SK-N-SH (cell line): ENCODE results near the gene FGFRL1. TPM values are rescaled to one million over a fixed set of nuclear protein-coding genes. Genes with fewer than 3 reads are reported as not detected.

Experiments
- CTCF ChIA-PET: fragments of 300-600, 350-600 bp; formaldehyde crosslinking; extraction: SDS; loops from one replicate; lab custom pipeline; 2021; lab: Yijun Ruan, JAX
- POLR2A ChIA-PET: fragments of 350-600 bp; sonication (Branson Sonifier 250); formaldehyde crosslinking; extraction: SDS; loops from one replicate; lab custom pipeline; 2020; ENCODE audit warnings: antibody characterized with exemption, inconsistent platforms; lab: Yijun Ruan, JAX
- DNase-seq: peaks from one replicate; pipeline ENCODE4 v3.0.0; 2012
- H2AFZ ChIP-seq: fragments of 200-600 bp; sonication (generic); 2 replicates; pipeline ENCODE4 v1.8.1; 2016; ENCODE audit warnings: antibody characterized with exemption, mild to moderate bottlenecking, low read depth
- H3F3A ChIP-seq: fragments of 200-600 bp; sonication (generic); replicated peaks from 2 replicates; pipeline ENCODE3; 2016; ENCODE audit warnings: antibody characterized with exemption, mild to moderate bottlenecking; ENCODE audit not compliant: insufficient read depth
- H3K27ac ChIP-seq, 2 experiments: fragments of 200-500 bp in 1 of 2; fragments of 200-600 bp in 1 of 2; sonication (Bioruptor generic) in 1 of 2; sonication (generic), shearing (Covaris generic) in 1 of 2; 2 replicates each; pipeline versions ENCODE4 v1.5.1 to v1.6.1; 2014 to 2016; ENCODE audit warnings: low read depth in 2 of 2, inconsistent platforms in 1 of 2, low read length in 1 of 2, mild to moderate bottlenecking in 1 of 2, mixed read lengths in 1 of 2
- H3K27me3 ChIP-seq: fragments of 200-600 bp; sonication (generic), shearing (Covaris generic); 2 replicates; pipeline ENCODE4 v1.6.1; 2016; ENCODE audit warnings: mixed run types; ENCODE audit not compliant: insufficient read depth
- H3K36me3 ChIP-seq, 2 experiments: fragments of 200-500 bp in 1 of 2; fragments of 200-600 bp in 1 of 2; sonication (Bioruptor generic) in 1 of 2; sonication (generic) in 1 of 2; replicated peaks in 1 of 2; 2 replicates each; pipeline versions ENCODE3 to v1.5.1; 2014 to 2016; ENCODE audit warnings: low read length in 1 of 2, mild to moderate bottlenecking in 1 of 2; ENCODE audit not compliant: insufficient read depth in 2 of 2, control insufficient read depth in 1 of 2
- H3K4me1 ChIP-seq, 2 experiments: fragments of 200-500 bp in 1 of 2; fragments of 200-600 bp in 1 of 2; sonication (Bioruptor generic) in 1 of 2; sonication (generic), shearing (Covaris generic) in 1 of 2; 2 replicates each; pipeline versions ENCODE4 v1.5.1 to v1.6.1; 2014 to 2016; ENCODE audit warnings: low read depth in 1 of 2, low read length in 1 of 2, mixed run types in 1 of 2; ENCODE audit not compliant: insufficient read depth in 2 of 2, control insufficient read depth in 1 of 2
- H3K4me2 ChIP-seq: fragments of 200-600 bp; sonication (generic), shearing (Covaris generic); 2 replicates; pipeline ENCODE4 v1.6.1; 2017; ENCODE audit warnings: mixed run types
- H3K4me3 ChIP-seq, 2 experiments: fragments of 200-500 bp in 1 of 2; fragments of 200-600 bp in 1 of 2; sonication (Bioruptor generic) in 1 of 2; sonication (generic), shearing (Covaris generic) in 1 of 2; 2 replicates each; pipeline versions ENCODE4 v1.5.1 to v1.8.1; 2014 to 2016; ENCODE audit warnings: low read depth in 2 of 2, inconsistent platforms in 1 of 2, low read length in 1 of 2, mild to moderate bottlenecking in 1 of 2, mixed read lengths in 1 of 2, moderate library complexity in 1 of 2
- H3K79me2 ChIP-seq: fragments of 200-600 bp; sonication (generic); 2 replicates; pipeline ENCODE4 v1.8.1; 2017; ENCODE audit warnings: mild to moderate bottlenecking; ENCODE audit not compliant: insufficient read depth
- H3K9ac ChIP-seq: fragments of 200-600 bp; sonication (generic); 2 replicates; pipeline ENCODE4 v1.6.1; 2017; ENCODE audit warnings: mixed run types
- H3K9me2 ChIP-seq: fragments of 200-600 bp; sonication (generic); 2 replicates; pipeline ENCODE4 v1.6.1; 2017; ENCODE audit warnings: mixed run types
- H3K9me3 ChIP-seq: fragments of 200-600 bp; sonication (generic); 2 replicates; pipeline ENCODE4 v1.6.1; 2017; ENCODE audit warnings: mixed run types, mild to moderate bottlenecking, moderate library complexity
- H4K20me1 ChIP-seq: fragments of 200-600 bp; sonication (generic); 2 replicates; pipeline ENCODE4 v1.6.1; 2017; ENCODE audit warnings: mild to moderate bottlenecking, mixed run types; ENCODE audit not compliant: insufficient read depth
- FOXM1 ChIP-seq: IDR thresholded peaks from 2 replicates; pipeline ENCODE4 v1.4.0; 2012; ENCODE audit warnings: low read depth, mild to moderate bottlenecking
- NRF1 ChIP-seq: IDR thresholded peaks from 2 replicates; pipeline ENCODE4 v1.6.1; 2012; ENCODE audit warnings: low read depth, mild to moderate bottlenecking, low read length
- RAD21 ChIP-seq: IDR thresholded peaks from 2 replicates; pipeline ENCODE4 v1.6.1; 2012; ENCODE audit warnings: mild to moderate bottlenecking, low read length
- WGBS: methylation state at CpG from one replicate; pipeline ENCODE4 v1.1.6; 2017; ENCODE audit warnings: low lambda C conversion rate; 5-methylcytosine and 5-hydroxymethylcytosine counted together
- polyA plus RNA-seq, 3 experiments: library from polyadenylated mRNA; depleted of rRNA; stranded (reverse); fragments of >200 nt; gene quantifications; 2 replicates each; pipeline ENCODE4 v1.2.3, GENCODE V29; 2012
- TF ChIP-seq, protein P1 (sequence below): fragments of 150-350 bp; IDR thresholded peaks from 2 replicates; pipeline ENCODE4 v1.6.1; 2016; ENCODE audit warnings: mild to moderate bottlenecking, low read depth, low read length

The FGFRL1 gene
- polyA plus RNA-seq, 1 of the 3 experiments (the other 2 are of a cell fraction) = 22.5 TPM

DNA sequence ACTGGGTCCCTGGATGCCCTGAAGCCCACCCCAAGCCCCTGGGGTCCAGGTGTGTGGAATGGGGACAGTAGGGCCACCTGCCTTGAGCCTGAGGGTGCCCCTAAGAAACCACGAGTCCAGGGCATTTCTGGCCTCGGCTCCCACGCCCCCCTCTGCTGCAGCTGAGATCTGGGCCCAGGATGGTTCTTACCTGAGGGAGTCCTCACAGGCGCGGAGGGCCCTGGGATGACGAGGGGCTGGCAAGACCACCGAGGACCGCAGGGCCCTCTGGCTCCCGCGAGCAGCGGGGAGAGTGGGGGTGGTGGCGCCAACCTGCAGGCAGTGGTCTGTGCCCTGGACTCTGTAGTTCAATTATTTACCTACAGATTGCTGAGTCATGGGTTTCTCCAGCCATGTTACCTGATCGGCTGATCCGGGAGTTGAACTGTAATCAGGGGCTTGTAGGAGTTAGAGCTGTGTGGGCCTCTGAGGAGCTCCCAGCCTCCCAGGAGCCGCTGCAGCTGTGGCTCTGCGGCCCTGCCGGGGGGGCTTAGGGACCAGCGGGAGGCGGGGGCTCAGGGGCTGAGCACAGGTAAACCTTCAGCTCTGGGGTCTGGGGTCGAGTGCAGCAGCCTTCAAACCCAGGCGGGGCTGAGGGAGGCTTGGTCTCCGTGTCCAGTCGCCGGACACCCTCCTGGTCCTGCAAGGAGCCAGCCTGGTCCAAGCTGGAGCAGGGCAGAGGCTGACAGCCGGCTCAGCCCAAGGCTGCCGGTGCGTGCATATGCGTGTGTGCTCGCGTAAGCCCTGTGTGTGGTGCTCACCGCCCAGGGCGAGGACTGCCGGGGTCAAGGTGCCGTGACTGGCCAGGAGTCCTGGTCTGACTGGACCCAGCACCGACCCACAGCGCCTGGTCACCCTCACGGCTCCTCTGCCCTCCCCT, 18.1 kb upstream of the FGFRL1 start, which contains the start of gene SLC26A1:
Gene SLC26A1, minus strand, starts transcription at position 294 of the 919 bp plus-strand sequence. CDS start 1,701 bp downstream, outside the sequence.
- H3K4me1 ChIP-seq = peaks cover 0 to under 1% of the 10 kb centered on the region in 2 experiments; a peak in 1 of 4 replicates
- WGBS = 93% methylated on average over 15 of the region's 37 CpGs
- no peak within 1 kb of the TSS for H2AFZ ChIP-seq
- no peak for DNase-seq
- no peak within 1 kb of the TSS for H3K4me3 ChIP-seq
- peaks cover 0 to 19% of the 10 kb centered on the region in 2 experiments for H3K36me3 ChIP-seq
- POLR2A ChIA-PET = no interaction called here
- no peak within 1 kb of the TSS for H3K9ac ChIP-seq
- no peaks in the 10 kb centered on the region for H3K9me2 ChIP-seq
- H4K20me1 ChIP-seq = peaks cover 8% of the 10 kb centered on the region; the same call in 1 of the 2 replicates
- peaks cover 8% of the 10 kb centered on the region for H3K27me3 ChIP-seq
- no peak within 1 kb of the TSS for H3K4me2 ChIP-seq
- H3K79me2 ChIP-seq = no peaks in the 10 kb centered on the region
- no peak within 1 kb of the TSS for H3K27ac ChIP-seq
- no peaks in the 10 kb centered on the region for H3K9me3 ChIP-seq
- H3F3A ChIP-seq = no peaks in the 10 kb centered on the region
- TF ChIP-seq, protein P1, sequence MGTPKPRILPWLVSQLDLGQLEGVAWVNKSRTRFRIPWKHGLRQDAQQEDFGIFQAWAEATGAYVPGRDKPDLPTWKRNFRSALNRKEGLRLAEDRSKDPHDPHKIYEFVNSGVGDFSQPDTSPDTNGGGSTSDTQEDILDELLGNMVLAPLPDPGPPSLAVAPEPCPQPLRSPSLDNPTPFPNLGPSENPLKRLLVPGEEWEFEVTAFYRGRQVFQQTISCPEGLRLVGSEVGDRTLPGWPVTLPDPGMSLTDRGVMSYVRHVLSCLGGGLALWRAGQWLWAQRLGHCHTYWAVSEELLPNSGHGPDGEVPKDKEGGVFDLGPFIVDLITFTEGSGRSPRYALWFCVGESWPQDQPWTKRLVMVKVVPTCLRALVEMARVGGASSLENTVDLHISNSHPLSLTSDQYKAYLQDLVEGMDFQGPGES = no peak
- no peak for TF ChIP-seq FOXM1
- TF ChIP-seq, all 33 proteins: peak for 0
- CTCF ChIA-PET = interaction anchor here (2.0 kb wide), 1 partner anchor 251 kb away, joined by 5 read pairs; no protein-coding TSS in a partner anchor

DNA sequence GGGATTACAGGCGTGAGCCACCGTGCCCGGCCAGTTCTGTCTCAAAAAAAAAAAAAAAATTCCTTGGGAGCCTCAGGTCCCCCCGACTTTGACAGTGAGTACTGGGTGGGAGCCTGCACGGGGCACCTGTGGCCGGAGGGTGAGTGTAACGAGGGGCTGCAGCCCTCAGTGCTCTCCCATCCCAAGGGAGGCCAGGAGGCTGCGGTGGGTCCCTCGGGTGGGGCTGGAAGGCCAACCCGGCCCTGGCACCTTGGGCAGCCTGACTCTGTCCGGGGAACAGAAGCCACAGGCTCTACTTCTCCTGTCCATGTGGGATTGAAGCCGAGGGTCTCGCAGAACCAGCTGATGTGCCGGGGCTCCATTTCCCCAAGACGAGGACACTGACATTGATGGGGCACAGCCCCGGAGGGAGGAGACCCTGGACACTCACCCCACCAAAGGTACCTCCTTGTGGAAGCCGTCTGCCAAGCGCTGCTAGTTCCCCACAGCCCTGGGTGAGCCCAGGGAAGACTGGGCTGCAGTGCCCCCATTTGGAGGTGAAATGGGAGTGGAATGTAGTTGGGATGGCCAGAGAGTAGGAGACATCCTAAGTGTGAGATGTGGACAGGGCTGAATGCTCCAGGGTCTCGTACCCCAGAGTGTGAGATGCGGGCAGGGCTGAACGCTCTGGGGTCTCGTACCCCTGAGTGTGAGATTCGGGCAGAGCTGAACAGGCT, 16.0 kb upstream of the FGFRL1 start:
- H3K79me2 ChIP-seq = no peaks in the 10 kb centered on the region
- no peaks in the 10 kb centered on the region for H3K9me2 ChIP-seq
- H2AFZ ChIP-seq = no peak overlapping the region
- H4K20me1 ChIP-seq = peaks cover 14% of the 10 kb centered on the region; the same call in 1 of the 2 replicates
- CTCF ChIA-PET = no interaction called here
- no peak overlapping the region for H3K9ac ChIP-seq
- POLR2A ChIA-PET = no interaction called here
- H3F3A ChIP-seq = no peaks in the 10 kb centered on the region
- no peak for TF ChIP-seq NRF1
- peak; percentile 16; the same call in 1 of the 2 replicates for TF ChIP-seq RAD21
- H3K36me3 ChIP-seq = peaks cover 0 to 11% of the 10 kb centered on the region in 2 experiments
- no peak overlapping the region for H3K27ac ChIP-seq
- WGBS = 94% methylated on average over 13 of the region's 23 CpGs
- no peak overlapping the region for H3K4me3 ChIP-seq
- H3K27me3 ChIP-seq = peaks cover 8% of the 10 kb centered on the region
- no peaks in the 10 kb centered on the region for H3K9me3 ChIP-seq
- H3K4me2 ChIP-seq = no peak overlapping the region
- H3K4me1 ChIP-seq = no peaks in the 10 kb centered on the region; a peak in 1 of 4 replicates
- peak; percentile 41 for DNase-seq
